Erythroblast (primary cell): Measurements from ENCODE around the gene CATSPERD.

ENCODE experiments used
- GATA1 ChIP-seq: IDR thresholded peaks from 2 replicates; pipeline ENCODE4 v1.6.1; 2011; ENCODE audit warnings: low read depth, mild to moderate bottlenecking, control low read depth, low read length, moderate library complexity
- POLR2A ChIP-seq: IDR thresholded peaks from 2 replicates; pipeline ENCODE4 v1.6.1; 2011; ENCODE audit warnings: mild to moderate bottlenecking, low read length

- TF ChIP-seq POLR2A (no peak), GATA1 (no peak)
Measured at GRCh38 chr19:5822181-5822844, 101.9 kb downstream of the CATSPERD start.
